ENCODE results near the gene SPPL2C. TPM values are rescaled to one million over a fixed set of nuclear protein-coding genes. Genes with fewer than 3 reads are reported as not detected.

Gene SPPL2C
- total and polyA plus RNA-seq, 7 donors: 0.60 TPM; not detected in 6

DNA sequence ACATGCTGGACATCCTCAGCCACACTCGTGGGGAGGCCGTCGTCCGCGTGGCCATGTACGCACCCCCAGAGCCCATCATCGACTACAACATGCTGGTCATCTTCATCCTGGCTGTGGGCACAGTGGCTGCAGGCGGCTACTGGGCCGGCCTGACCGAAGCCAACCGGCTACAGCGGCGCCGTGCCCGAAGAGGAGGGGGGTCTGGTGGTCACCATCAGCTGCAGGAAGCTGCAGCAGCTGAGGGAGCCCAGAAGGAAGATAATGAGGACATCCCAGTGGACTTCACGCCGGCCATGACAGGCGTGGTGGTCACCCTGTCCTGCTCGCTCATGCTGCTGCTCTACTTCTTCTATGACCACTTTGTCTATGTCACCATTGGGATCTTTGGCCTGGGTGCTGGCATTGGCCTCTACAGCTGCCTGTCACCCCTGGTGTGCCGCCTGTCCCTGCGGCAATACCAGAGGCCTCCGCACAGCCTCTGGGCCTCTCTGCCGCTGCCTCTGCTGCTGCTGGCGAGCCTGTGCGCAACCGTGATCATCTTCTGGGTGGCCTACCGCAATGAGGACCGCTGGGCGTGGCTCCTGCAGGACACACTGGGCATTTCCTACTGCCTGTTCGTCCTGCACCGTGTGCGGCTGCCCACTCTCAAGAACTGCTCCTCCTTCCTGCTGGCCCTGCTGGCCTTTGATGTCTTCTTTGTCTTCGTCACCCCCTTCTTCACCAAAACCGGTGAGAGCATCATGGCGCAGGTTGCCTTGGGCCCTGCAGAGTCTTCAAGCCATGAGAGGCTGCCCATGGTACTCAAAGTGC lies 900 bp downstream of the SPPL2C start:
- H3K4me1 ChIP-seq: no peaks in the 10 kb centered on the region
- no peaks in the 10 kb centered on the region for H3K36me3 ChIP-seq
- H3K4me3 ChIP-seq: no peak overlapping the region
- no peaks in the 10 kb centered on the region for H3K27me3 ChIP-seq
- DNase-seq: no peak
- H3K27ac ChIP-seq: no peak overlapping the region
- intact Hi-C loops (cut with DNase I): no loop called here
- 90 to 93% methylated on average over 35 of the region's 35 CpGs for WGBS, 2 donors
- no peaks in the 10 kb centered on the region for H3K9me3 ChIP-seq
- TF ChIP-seq POLR2AphosphoS5 (IDR thresholded peaks at IDR 0.05) (no peak), EP300 (IDR thresholded peaks at IDR 0.05) (no peak), POLR2A (IDR thresholded peaks at IDR 0.05) (no peak)
- TF ChIP-seq, protein P1, sequence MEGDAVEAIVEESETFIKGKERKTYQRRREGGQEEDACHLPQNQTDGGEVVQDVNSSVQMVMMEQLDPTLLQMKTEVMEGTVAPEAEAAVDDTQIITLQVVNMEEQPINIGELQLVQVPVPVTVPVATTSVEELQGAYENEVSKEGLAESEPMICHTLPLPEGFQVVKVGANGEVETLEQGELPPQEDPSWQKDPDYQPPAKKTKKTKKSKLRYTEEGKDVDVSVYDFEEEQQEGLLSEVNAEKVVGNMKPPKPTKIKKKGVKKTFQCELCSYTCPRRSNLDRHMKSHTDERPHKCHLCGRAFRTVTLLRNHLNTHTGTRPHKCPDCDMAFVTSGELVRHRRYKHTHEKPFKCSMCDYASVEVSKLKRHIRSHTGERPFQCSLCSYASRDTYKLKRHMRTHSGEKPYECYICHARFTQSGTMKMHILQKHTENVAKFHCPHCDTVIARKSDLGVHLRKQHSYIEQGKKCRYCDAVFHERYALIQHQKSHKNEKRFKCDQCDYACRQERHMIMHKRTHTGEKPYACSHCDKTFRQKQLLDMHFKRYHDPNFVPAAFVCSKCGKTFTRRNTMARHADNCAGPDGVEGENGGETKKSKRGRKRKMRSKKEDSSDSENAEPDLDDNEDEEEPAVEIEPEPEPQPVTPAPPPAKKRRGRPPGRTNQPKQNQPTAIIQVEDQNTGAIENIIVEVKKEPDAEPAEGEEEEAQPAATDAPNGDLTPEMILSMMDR (IDR thresholded peaks at IDR 0.05): no peak

- H3K27ac ChIP-seq: no peak overlapping the region
- TF ChIP-seq, protein P1 (IDR thresholded peaks at IDR 0.05): no peak
- TF ChIP-seq POLR2AphosphoS5 (IDR thresholded peaks at IDR 0.05): no peak
- TF ChIP-seq POLR2A (IDR thresholded peaks at IDR 0.05): no peak
- TF ChIP-seq EP300 (IDR thresholded peaks at IDR 0.05): no peak
- intact Hi-C loops (cut with DNase I): no loop called here
These were observed 1.5 kb downstream of the SPPL2C start for GRCh38 chr17:45846223-45846622.

GRCh38 chr17:45846646-45847045 lies 2.0 kb downstream of the SPPL2C start:
- TF ChIP-seq, protein P1 (IDR thresholded peaks at IDR 0.05): no peak
- no peak for TF ChIP-seq POLR2AphosphoS5 (IDR thresholded peaks at IDR 0.05)
- TF ChIP-seq EP300 (IDR thresholded peaks at IDR 0.05): no peak
- Histone ChIP-seq H3K9me3 (no peaks in the 10 kb centered on the region), H3K36me3 (no peaks in the 10 kb centered on the region), H3K4me1 (no peaks in the 10 kb centered on the region), H3K27ac (no peak overlapping the region), H3K4me3 (no peak overlapping the region), H3K27me3 (peaks cover 0 to 6% (median 6%) of the 10 kb centered on the region in 3 donors)
- intact Hi-C loops (cut with DNase I): no loop called here
- DNase-seq: no peak
- 83 to 86% methylated on average over 9 of the region's 9 CpGs for WGBS, 2 donors

More at GRCh38 chr17:45846223-45846622, 1.5 kb downstream of the SPPL2C start:
- H3K4me1 ChIP-seq: no peaks in the 10 kb centered on the region
- H3K4me3 ChIP-seq: no peak overlapping the region
- H3K9me3 ChIP-seq: no peaks in the 10 kb centered on the region
- no peak for DNase-seq
- no peaks in the 10 kb centered on the region for H3K36me3 ChIP-seq
- peaks cover 0 to 1% (median 1%) of the 10 kb centered on the region in 3 donors for H3K27me3 ChIP-seq
- WGBS, 2 donors: 88 to 90% methylated on average over 10 of the region's 10 CpGs

DNA sequence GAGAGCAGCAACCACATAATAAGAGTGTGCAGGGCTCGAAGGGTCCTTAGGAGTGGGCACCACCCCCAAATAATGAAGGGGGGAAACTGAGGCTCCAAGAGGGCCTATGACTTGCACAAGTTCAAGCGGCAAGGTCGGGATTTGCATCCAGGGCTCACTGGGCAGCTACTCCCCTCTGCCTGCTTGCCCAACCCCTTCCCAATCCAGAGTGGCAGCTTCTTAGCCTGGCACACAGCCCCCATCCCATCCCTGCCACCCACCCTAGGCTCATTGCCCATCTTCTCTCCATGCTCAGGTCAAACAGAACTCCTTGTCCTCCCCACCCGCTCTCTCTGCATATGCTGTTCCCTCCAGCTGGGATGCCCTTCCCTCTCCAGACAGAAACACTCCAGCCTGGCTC lies 2.4 kb downstream of the SPPL2C start:
- WGBS, 2 donors: 86 to 91% methylated on average over 4 of the region's 4 CpGs
- intact Hi-C loops (cut with DNase I): no loop called here
- DNase-seq: no peak

DNA sequence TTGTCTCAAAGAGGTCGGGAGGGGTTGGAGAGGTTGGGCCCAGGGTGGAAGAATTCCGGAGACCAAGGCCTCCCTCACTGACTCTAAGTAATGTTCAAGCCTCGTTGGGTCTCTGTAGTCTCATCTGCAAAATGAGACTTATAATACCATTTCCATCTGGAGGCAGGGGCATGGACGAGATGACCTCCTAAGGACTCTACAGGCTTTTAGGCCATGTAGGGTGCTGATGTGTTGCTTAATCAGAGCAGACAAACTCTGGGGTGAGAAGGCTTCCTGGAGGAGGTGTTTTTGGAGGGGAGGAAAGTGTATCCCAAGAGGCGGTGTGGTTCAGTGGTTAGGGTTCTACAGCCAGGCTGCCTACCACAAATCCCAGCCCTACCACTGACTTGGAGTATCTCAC lies 3.1 kb downstream of the SPPL2C start:
- H3K9me3 ChIP-seq: no peaks in the 10 kb centered on the region
- no peaks in the 10 kb centered on the region for H3K4me1 ChIP-seq
- no peak overlapping the region for H3K27ac ChIP-seq
- peaks cover 2 to 17% (median 15%) of the 10 kb centered on the region in 3 donors for H3K27me3 ChIP-seq
- intact Hi-C loops (cut with DNase I): no loop called here
- no peaks in the 10 kb centered on the region for H3K36me3 ChIP-seq
- TF ChIP-seq, protein P1 (IDR thresholded peaks at IDR 0.05): no peak
- TF ChIP-seq POLR2A (IDR thresholded peaks at IDR 0.05) (no peak), POLR2AphosphoS5 (IDR thresholded peaks at IDR 0.05) (no peak), EP300 (IDR thresholded peaks at IDR 0.05) (no peak)
- WGBS, 2 donors: 77 to 85% methylated on average over 5 of the region's 5 CpGs
- DNase-seq: no peak
- no peak overlapping the region for H3K4me3 ChIP-seq

More for the DNA sequence above, 2.4 kb downstream of the SPPL2C start:
- no peak overlapping the region for H3K4me3 ChIP-seq
- no peaks in the 10 kb centered on the region for H3K4me1 ChIP-seq
- H3K27ac ChIP-seq: no peak overlapping the region
- no peaks in the 10 kb centered on the region for H3K9me3 ChIP-seq
- TF ChIP-seq EP300 (IDR thresholded peaks at IDR 0.05) (no peak), POLR2A (IDR thresholded peaks at IDR 0.05) (no peak)
- no peaks in the 10 kb centered on the region for H3K36me3 ChIP-seq
- peaks cover 2 to 10% (median 10%) of the 10 kb centered on the region in 3 donors for H3K27me3 ChIP-seq

All from sigmoid colon (tissue), 7 donors.